A549 treated with ZK216348 at 1 μM for 4 hours (cell line): ENCODE measurements around the gene SLC2A4. TPM values are rescaled to one million over a fixed set of nuclear protein-coding genes. Genes with fewer than 3 reads are reported as not detected.

Source experiments
- total RNA-seq: library from RNA; stranded (reverse); fragments of 200-300 nt; extraction: Qiagen RNA extraction; gene quantifications from 5 replicates; pipeline ENCODE4 v1.2.3, GENCODE V29; 2022; ENCODE audit warnings: low read depth

The SLC2A4 gene
- total RNA-seq, 1 experiment from 2014 or later, result 0.23 TPM

Other genes with a start within 250 kb of the SLC2A4 start
- gene SLC16A13, start 245.7 kb upstream of the SLC2A4 start, total RNA-seq, result 5.7 to 13.1 TPM (median 10.9 TPM) in 5 replicates
- not detected in 5 replicates for gene SLC16A11, start 237.6 kb upstream of the SLC2A4 start, total RNA-seq
- not detected in 5 replicates for gene CLEC10A, start 201.5 kb upstream of the SLC2A4 start, total RNA-seq
- gene ASGR2, start 166.9 kb upstream of the SLC2A4 start, total RNA-seq, result 0.17 TPM in 1 of 5 replicates, not detected in the others
- 0.69 to 2.2 TPM (median 1.1 TPM) in 5 replicates for gene ASGR1, start 102.3 kb upstream of the SLC2A4 start, total RNA-seq
- gene DLG4, start 61.9 kb upstream of the SLC2A4 start, total RNA-seq, result 5.1 to 8.9 TPM (median 7.9 TPM) in 5 replicates
- gene ACADVL, start 61.8 kb upstream of the SLC2A4 start, total RNA-seq, result 303 to 481 TPM (median 423 TPM) in 5 replicates
- 23.8 to 44.5 TPM (median 38.9 TPM) in 5 replicates for gene DVL2, start 47.2 kb upstream of the SLC2A4 start, total RNA-seq
- gene PHF23, start 42.3 kb upstream of the SLC2A4 start, total RNA-seq, result 82.5 to 108 TPM (median 92.1 TPM) in 5 replicates
- 646 to 813 TPM (median 659 TPM) in 5 replicates for gene GABARAP, start 39.3 kb upstream of the SLC2A4 start, total RNA-seq
- gene CTDNEP1, start 30.0 kb upstream of the SLC2A4 start, total RNA-seq, result 216 to 257 TPM (median 229 TPM) in 5 replicates
- 101 to 153 TPM (median 123 TPM) in 5 replicates for gene ELP5, start 29.5 kb upstream of the SLC2A4 start, total RNA-seq
- gene CLDN7, start 19.2 kb upstream of the SLC2A4 start, total RNA-seq, result 0.29 to 2.9 TPM (median 1.6 TPM) in 5 replicates
- gene YBX2, start 12.9 kb downstream of the SLC2A4 start, total RNA-seq, result 0.19 to 0.84 TPM (median 0.47 TPM) in 5 replicates
- gene EIF5A, start 25.9 kb downstream of the SLC2A4 start, total RNA-seq, result 1,510 to 1,758 TPM (median 1,707 TPM) in 5 replicates
- 96.6 to 116 TPM (median 107 TPM) in 5 replicates for gene GPS2, start 33.6 kb downstream of the SLC2A4 start, total RNA-seq
- gene NEURL4, start 47.6 kb downstream of the SLC2A4 start, total RNA-seq, result 17.1 to 38.9 TPM (median 32.2 TPM) in 5 replicates
- gene ACAP1, start 54.8 kb downstream of the SLC2A4 start, total RNA-seq, result 2.9 to 5.3 TPM (median 3.1 TPM) in 5 replicates
- 10.1 to 14.9 TPM (median 13.1 TPM) in 5 replicates for gene KCTD11, start 70.4 kb downstream of the SLC2A4 start, total RNA-seq
- gene TMEM95, start 73.4 kb downstream of the SLC2A4 start, total RNA-seq, result not detected in 5 replicates
- gene TNK1, start 99.4 kb downstream of the SLC2A4 start, total RNA-seq, result 1.3 to 1.9 TPM (median 1.8 TPM) in 5 replicates
- gene PLSCR3, start 112.8 kb downstream of the SLC2A4 start, total RNA-seq, result 29.3 to 48.8 TPM (median 39.6 TPM) in 5 replicates
- 179 to 229 TPM (median 210 TPM) in 5 replicates for gene TMEM256, start 122.4 kb downstream of the SLC2A4 start, total RNA-seq
- gene NLGN2, start 126.1 kb downstream of the SLC2A4 start, total RNA-seq, result 11.6 to 21.8 TPM (median 19.1 TPM) in 5 replicates
- not detected in 5 replicates for gene SPEM1, start 138.6 kb downstream of the SLC2A4 start, total RNA-seq
- not detected in 5 replicates for gene SPEM2, start 143.9 kb downstream of the SLC2A4 start, total RNA-seq
- gene SPEM3, start 147.1 kb downstream of the SLC2A4 start, total RNA-seq, result not detected in 5 replicates
- gene TMEM102, start 153.7 kb downstream of the SLC2A4 start, total RNA-seq, result 9.4 to 14.9 TPM (median 13.7 TPM) in 5 replicates
- 0.99 to 1.7 TPM (median 1.0 TPM) in 5 replicates for gene FGF11, start 157.8 kb downstream of the SLC2A4 start, total RNA-seq
- gene CHRNB1, start 163.3 kb downstream of the SLC2A4 start, total RNA-seq, result 6.9 to 9.9 TPM (median 9.7 TPM) in 5 replicates
- 18.5 to 27.9 TPM (median 24.6 TPM) in 5 replicates for gene ZBTB4, start 197.9 kb downstream of the SLC2A4 start, total RNA-seq
- gene SLC35G6, start 199.7 kb downstream of the SLC2A4 start, total RNA-seq, result not detected in 5 replicates
- 47.9 to 98.5 TPM (median 85.3 TPM) in 5 replicates for gene POLR2A, start 202.6 kb downstream of the SLC2A4 start, total RNA-seq